HG03045 (cell line): ENCODE measurements around the gene CAMK1G.

Source experiments
- ATAC-seq: cut with Tn5 transposase; IDR thresholded peaks from one replicate; pipeline ENCODE4 v1.9.1; 2021; ENCODE audit warnings: mild to moderate bottlenecking, moderate library complexity; ENCODE audit not compliant: unreplicated experiment

The CAMK1G gene

GRCh38 chr1:209618291-209618690 is 34.8 kb downstream of the CAMK1G start:
- ATAC-seq, result no peak

- no peak for ATAC-seq
These were observed 35.4 kb downstream of the CAMK1G start for GRCh38 chr1:209618756-209619420.

- ATAC-seq, result no peak
These were observed 36.4 kb downstream of the CAMK1G start for GRCh38 chr1:209619696-209620486.

- no peak for ATAC-seq
These were observed 37.0 kb downstream of the CAMK1G start for GRCh38 chr1:209620487-209620884.

- ATAC-seq, result no peak
These were observed 37.8 kb downstream of the CAMK1G start for GRCh38 chr1:209621286-209621685.

GRCh38 chr1:209621741-209622655 is 38.5 kb downstream of the CAMK1G start:
- ATAC-seq, result no peak

GRCh38 chr1:209622841-209623829 is 39.6 kb downstream of the CAMK1G start:
- ATAC-seq, result no peak

GRCh38 chr1:209624558-209625549 is 41.3 kb downstream of the CAMK1G start:
- ATAC-seq, result no peak

GRCh38 chr1:209625791-209626285 is 42.3 kb downstream of the CAMK1G start:
- no peak for ATAC-seq

- ATAC-seq, result no peak
These were observed 43.0 kb downstream of the CAMK1G start for GRCh38 chr1:209626346-209627026.

- no peak for ATAC-seq
These were observed 43.7 kb downstream of the CAMK1G start for GRCh38 chr1:209627027-209627731.

GRCh38 chr1:209627732-209628196 is 44.2 kb downstream of the CAMK1G start:
- peak; percentile 74 for ATAC-seq

- ATAC-seq, result no peak
These were observed 45.2 kb downstream of the CAMK1G start for GRCh38 chr1:209628618-209629299.

- no peak for ATAC-seq
These were observed 46.3 kb downstream of the CAMK1G start for GRCh38 chr1:209629621-209630382.

- ATAC-seq, result no peak
These were observed 47.1 kb downstream of the CAMK1G start for GRCh38 chr1:209630383-209631225.
